ENCODE measurements around the gene NFIB.
A peak's percentile ranks its signal among the peaks of the same experiment; 100 is the strongest.

NFIB gene

DNA sequence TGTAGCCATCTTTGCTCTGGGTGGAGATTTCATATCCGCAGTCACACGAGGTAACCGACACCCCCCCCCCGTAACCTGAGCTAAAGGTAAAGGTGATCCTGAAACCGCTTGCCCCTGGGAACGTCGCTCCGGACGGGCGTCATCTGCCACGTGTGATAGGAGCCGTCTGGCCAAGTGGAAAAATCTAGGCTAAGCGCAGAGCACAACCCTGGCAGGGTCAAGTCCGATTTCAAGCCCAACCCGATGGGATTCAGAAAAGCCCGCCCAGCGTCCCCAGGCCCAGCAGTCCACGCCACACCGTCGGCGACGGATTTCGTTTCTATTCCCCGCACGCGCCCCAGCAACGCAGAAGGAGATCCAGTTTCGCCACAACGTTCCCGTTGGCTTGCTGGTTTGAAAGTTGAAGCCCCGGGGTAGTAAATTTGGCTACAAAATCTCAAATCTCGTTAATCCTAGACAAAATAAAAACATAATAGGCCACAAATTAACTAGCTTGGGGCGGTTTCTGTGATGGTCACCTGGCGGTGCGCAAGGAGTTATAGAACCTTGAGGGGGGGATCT lies 32.4 kb upstream of the NFIB start:
- TF ChIP-seq, protein P1, sequence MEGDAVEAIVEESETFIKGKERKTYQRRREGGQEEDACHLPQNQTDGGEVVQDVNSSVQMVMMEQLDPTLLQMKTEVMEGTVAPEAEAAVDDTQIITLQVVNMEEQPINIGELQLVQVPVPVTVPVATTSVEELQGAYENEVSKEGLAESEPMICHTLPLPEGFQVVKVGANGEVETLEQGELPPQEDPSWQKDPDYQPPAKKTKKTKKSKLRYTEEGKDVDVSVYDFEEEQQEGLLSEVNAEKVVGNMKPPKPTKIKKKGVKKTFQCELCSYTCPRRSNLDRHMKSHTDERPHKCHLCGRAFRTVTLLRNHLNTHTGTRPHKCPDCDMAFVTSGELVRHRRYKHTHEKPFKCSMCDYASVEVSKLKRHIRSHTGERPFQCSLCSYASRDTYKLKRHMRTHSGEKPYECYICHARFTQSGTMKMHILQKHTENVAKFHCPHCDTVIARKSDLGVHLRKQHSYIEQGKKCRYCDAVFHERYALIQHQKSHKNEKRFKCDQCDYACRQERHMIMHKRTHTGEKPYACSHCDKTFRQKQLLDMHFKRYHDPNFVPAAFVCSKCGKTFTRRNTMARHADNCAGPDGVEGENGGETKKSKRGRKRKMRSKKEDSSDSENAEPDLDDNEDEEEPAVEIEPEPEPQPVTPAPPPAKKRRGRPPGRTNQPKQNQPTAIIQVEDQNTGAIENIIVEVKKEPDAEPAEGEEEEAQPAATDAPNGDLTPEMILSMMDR (IDR thresholded peaks at IDR 0.05; ENCODE audit: poor library complexity, severe bottlenecking): no peak
- Histone ChIP-seq H3K27ac (ENCODE audit: poor library complexity, severe bottlenecking) (no peak overlapping the region), H3K9me3 (ENCODE audit: severe bottlenecking) (no peaks in the 10 kb centered on the region), H3K4me3 (ENCODE audit: severe bottlenecking) (no peak overlapping the region), H3K36me3 (ENCODE audit: low read depth) (no peaks in the 10 kb centered on the region), H3K4me1 (ENCODE audit: insufficient read depth, poor library complexity, severe bottlenecking) (no peaks in the 10 kb centered on the region), H3K27me3 (ENCODE audit: insufficient read depth, poor library complexity, severe bottlenecking) (peaks cover 10% of the 10 kb centered on the region)
- ATAC-seq (ENCODE audit: low read depth) (no peak), DNase-seq (ENCODE audit: low spot score) (no peak)

DNA sequence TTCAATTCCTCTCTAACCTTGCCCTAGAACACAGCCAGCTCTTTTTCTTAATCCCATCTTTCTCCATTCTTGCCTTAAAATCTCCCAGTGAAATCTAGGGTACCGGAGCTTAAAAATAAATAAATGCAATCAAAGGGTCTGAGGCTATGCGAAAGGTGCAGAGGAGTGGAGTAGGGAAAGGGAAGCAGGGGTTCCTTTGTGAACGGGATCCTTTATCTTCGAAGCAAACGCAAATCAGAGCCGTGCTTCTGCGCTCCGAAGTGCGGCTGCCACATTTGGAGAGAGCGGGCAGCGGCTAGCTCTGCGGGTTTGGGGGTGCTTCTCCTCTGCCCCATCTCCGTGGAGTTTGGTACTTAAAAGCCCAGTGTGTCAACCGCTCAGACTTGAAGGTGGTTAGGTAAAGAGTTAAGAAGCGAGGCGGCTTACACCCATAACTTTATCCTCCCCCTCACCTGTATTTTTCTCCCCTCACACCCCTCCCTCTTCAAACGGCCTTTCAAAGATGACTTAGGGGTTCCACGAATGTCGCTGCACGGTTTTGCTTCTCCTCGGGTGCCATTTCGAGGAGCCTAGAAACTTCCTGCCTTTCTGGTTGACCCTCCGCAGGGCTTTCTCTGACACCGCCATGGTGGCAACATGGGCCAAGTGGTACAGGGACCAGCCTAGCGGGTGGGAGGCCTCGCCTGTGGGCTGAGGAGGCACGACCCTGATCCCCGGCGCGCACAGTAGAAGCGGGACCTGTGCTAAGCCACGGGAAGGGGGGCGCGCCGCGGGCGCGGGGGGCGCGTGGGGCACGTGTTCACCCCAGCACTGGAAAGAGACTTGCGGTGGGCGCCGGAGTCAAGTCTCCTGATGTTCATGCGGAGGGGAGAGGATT lies 31.7 kb upstream of the NFIB start:
- Histone ChIP-seq H3K4me1 (ENCODE audit: insufficient read depth, poor library complexity, severe bottlenecking) (no peaks in the 10 kb centered on the region), H3K9me3 (ENCODE audit: severe bottlenecking) (no peaks in the 10 kb centered on the region), H3K4me3 (ENCODE audit: severe bottlenecking) (no peak overlapping the region), H3K27ac (ENCODE audit: poor library complexity, severe bottlenecking) (no peak overlapping the region), H3K27me3 (ENCODE audit: insufficient read depth, poor library complexity, severe bottlenecking) (peaks cover 10% of the 10 kb centered on the region), H3K36me3 (ENCODE audit: low read depth) (no peaks in the 10 kb centered on the region)
- peak; percentile 54 for DNase-seq (ENCODE audit: low spot score)
- TF ChIP-seq, protein P1 (IDR thresholded peaks at IDR 0.05; ENCODE audit: poor library complexity, severe bottlenecking): no peak
- ATAC-seq (ENCODE audit: low read depth): no peak

DNA sequence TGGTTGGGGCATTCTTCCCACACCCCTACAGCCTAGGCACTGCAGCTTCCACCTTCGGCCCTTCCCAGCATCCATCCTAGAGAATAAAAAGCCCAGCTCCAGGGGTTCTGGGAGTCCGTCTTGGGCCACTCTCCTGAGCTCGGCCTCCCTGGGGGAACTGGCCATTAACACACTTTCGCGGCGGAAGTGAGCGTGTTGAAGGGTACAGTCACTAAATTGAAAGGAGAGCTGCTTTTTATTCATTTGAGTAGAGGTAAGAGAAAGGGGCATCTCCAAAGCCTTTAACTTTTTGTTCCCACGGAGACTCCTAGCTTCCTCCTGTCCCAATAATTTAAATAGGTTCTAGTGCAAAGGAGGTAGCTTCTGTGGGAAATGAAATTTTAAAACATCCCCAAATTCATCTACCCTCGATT lies 31.0 kb upstream of the NFIB start:
- H3K4me3 ChIP-seq (ENCODE audit: severe bottlenecking): no peak overlapping the region
- no peaks in the 10 kb centered on the region for H3K9me3 ChIP-seq (ENCODE audit: severe bottlenecking)
- no peaks in the 10 kb centered on the region for H3K36me3 ChIP-seq (ENCODE audit: low read depth)
- TF ChIP-seq, protein P1 (IDR thresholded peaks at IDR 0.05; ENCODE audit: poor library complexity, severe bottlenecking): no peak
- ATAC-seq (ENCODE audit: low read depth) (no peak), DNase-seq (ENCODE audit: low spot score) (no peak)
- H3K4me1 ChIP-seq (ENCODE audit: insufficient read depth, poor library complexity, severe bottlenecking): no peaks in the 10 kb centered on the region
- H3K27ac ChIP-seq (ENCODE audit: poor library complexity, severe bottlenecking): no peak overlapping the region
- H3K27me3 ChIP-seq (ENCODE audit: insufficient read depth, poor library complexity, severe bottlenecking): peaks cover 10% of the 10 kb centered on the region

DNA sequence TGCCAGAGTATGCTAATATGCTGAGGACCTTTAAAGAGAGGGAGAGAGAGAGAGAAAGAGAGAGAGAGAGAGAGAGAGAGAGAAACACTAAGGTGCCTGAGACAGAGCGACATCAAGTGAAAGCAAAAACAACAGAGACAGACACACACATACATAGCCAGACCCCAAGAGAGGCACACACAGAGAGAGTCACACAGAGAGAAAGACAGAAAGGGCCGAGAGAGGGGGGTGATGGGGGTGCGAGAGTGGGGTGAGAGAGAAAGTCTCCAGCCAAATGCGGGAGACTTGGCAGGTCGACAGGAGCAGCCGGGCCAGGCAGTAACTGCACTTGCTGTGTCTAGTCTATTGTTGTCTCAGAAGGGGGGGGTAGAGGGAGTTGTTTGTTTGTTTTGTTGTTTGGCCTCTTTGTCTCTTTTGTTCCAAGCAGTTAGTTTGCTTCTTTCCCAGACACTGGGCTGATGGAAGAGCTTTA lies 30.1 kb upstream of the NFIB start:
- TF ChIP-seq, protein P1 (IDR thresholded peaks at IDR 0.05; ENCODE audit: poor library complexity, severe bottlenecking): no peak
- Histone ChIP-seq H3K36me3 (ENCODE audit: low read depth) (no peaks in the 10 kb centered on the region), H3K4me1 (ENCODE audit: insufficient read depth, poor library complexity, severe bottlenecking) (no peaks in the 10 kb centered on the region), H3K27ac (ENCODE audit: poor library complexity, severe bottlenecking) (no peak overlapping the region), H3K9me3 (ENCODE audit: severe bottlenecking) (no peaks in the 10 kb centered on the region), H3K27me3 (ENCODE audit: insufficient read depth, poor library complexity, severe bottlenecking) (peaks cover 10% of the 10 kb centered on the region), H3K4me3 (ENCODE audit: severe bottlenecking) (no peak overlapping the region)
- ATAC-seq (ENCODE audit: low read depth): no peak
- DNase-seq (ENCODE audit: low spot score): no peak

All from RWPE2 (cell line).